ENCODE measurements around the gene SLTM.

DNA sequence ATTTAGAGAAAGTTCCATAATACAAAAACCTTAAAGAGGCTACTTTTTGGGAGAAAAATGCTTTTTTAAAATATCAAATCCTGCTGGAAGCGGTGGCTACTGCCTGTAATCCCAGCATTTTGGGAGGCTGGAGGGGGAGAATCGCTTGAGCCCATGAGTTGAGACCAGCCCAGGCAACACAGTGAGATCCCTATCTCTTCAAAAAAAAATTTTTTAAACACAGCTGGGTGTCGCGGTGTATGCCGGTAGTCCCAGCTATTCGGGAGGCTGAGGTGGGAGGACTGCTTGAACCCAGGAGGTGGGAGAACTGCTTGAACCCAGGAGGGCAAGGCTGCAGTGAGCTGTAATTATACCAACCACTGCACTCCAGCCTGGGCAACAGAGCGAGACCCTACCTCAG lies 14.2 kb downstream of the SLTM start:
- TF ChIP-seq POLR2AphosphoS5 (IDR thresholded peaks at IDR 0.05) (no peak), EZH2 (IDR thresholded peaks at IDR 0.05; ENCODE audit: borderline replicate concordance, insufficient read depth, low read length, poor library complexity, severe bottlenecking) (no peak), MXI1 (conservative IDR thresholded peaks at IDR 0.05; ENCODE audit: poor library complexity, severe bottlenecking) (no peak), RAD21 (conservative IDR thresholded peaks at IDR 0.05) (no peak)
- TF ChIP-seq, protein P1, sequence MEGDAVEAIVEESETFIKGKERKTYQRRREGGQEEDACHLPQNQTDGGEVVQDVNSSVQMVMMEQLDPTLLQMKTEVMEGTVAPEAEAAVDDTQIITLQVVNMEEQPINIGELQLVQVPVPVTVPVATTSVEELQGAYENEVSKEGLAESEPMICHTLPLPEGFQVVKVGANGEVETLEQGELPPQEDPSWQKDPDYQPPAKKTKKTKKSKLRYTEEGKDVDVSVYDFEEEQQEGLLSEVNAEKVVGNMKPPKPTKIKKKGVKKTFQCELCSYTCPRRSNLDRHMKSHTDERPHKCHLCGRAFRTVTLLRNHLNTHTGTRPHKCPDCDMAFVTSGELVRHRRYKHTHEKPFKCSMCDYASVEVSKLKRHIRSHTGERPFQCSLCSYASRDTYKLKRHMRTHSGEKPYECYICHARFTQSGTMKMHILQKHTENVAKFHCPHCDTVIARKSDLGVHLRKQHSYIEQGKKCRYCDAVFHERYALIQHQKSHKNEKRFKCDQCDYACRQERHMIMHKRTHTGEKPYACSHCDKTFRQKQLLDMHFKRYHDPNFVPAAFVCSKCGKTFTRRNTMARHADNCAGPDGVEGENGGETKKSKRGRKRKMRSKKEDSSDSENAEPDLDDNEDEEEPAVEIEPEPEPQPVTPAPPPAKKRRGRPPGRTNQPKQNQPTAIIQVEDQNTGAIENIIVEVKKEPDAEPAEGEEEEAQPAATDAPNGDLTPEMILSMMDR (IDR thresholded peaks at IDR 0.05; ENCODE audit: poor library complexity, severe bottlenecking) = no peak
- TF ChIP-seq, protein P2, sequence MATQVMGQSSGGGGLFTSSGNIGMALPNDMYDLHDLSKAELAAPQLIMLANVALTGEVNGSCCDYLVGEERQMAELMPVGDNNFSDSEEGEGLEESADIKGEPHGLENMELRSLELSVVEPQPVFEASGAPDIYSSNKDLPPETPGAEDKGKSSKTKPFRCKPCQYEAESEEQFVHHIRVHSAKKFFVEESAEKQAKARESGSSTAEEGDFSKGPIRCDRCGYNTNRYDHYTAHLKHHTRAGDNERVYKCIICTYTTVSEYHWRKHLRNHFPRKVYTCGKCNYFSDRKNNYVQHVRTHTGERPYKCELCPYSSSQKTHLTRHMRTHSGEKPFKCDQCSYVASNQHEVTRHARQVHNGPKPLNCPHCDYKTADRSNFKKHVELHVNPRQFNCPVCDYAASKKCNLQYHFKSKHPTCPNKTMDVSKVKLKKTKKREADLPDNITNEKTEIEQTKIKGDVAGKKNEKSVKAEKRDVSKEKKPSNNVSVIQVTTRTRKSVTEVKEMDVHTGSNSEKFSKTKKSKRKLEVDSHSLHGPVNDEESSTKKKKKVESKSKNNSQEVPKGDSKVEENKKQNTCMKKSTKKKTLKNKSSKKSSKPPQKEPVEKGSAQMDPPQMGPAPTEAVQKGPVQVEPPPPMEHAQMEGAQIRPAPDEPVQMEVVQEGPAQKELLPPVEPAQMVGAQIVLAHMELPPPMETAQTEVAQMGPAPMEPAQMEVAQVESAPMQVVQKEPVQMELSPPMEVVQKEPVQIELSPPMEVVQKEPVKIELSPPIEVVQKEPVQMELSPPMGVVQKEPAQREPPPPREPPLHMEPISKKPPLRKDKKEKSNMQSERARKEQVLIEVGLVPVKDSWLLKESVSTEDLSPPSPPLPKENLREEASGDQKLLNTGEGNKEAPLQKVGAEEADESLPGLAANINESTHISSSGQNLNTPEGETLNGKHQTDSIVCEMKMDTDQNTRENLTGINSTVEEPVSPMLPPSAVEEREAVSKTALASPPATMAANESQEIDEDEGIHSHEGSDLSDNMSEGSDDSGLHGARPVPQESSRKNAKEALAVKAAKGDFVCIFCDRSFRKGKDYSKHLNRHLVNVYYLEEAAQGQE (IDR thresholded peaks at IDR 0.05; ENCODE audit: borderline replicate concordance) = no peak
